GM19238 (cell line): ENCODE results near the gene HPS4.

Experiments
- DNase-seq: peaks from one replicate; pipeline ENCODE4 v3.0.0; 2011; ENCODE audit warnings: low spot score; ENCODE audit not compliant: insufficient read length

The HPS4 gene

DNA sequence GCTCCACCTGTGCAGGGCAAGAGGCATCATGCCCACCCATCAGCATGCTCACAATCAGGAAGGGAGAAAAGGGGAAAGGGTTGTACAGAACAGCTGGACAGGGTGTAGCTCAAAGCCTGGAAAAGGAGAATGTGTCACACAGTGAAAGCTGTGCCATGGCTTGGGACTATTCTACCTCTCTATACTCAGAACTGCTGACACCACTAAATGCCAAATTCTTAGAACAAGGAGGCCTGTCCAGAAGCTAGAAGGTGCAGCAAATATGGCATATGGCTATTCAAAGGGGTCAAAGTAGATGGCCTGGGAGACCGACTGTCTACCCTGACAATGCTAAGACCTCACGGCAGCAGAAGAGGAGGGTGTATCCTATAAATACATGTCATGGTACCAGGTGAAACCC lies 12.8 kb downstream of the HPS4 start:
- no peak for DNase-seq

- no peak for DNase-seq
Observed at GRCh38 chr22:26466196-26466595, 17.4 kb downstream of the HPS4 start.

DNA sequence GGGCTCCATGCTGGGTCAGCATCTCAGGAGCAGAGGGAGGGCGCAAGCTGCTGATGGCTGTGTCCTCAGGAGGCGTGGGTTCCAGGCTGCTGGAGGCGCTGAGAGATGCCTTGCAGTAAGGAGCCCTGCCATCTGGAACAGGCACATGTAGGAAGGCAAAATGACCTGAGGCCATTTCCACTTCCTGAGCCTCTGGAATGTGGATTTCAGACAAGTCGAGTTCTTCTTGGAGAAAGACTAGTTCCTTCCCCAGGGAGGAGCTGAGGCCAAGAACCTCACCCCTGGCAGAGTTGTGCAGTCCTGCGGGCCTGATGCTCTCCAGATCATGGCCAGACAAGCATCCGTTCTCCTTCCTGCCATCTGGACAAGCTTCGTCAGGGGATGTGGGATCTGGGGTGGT lies 19.3 kb downstream of the HPS4 start:
- no peak for DNase-seq

GRCh38 chr22:26463688-26464087 lies 19.9 kb downstream of the HPS4 start:
- DNase-seq, result no peak

- no peak for DNase-seq
Observed at GRCh38 chr22:26463101-26463661, 20.4 kb downstream of the HPS4 start.

GRCh38 chr22:26462641-26463040 lies 20.9 kb downstream of the HPS4 start:
- no peak for DNase-seq

- no peak for DNase-seq
Observed at GRCh38 chr22:26462051-26462450, 21.5 kb downstream of the HPS4 start.

DNA sequence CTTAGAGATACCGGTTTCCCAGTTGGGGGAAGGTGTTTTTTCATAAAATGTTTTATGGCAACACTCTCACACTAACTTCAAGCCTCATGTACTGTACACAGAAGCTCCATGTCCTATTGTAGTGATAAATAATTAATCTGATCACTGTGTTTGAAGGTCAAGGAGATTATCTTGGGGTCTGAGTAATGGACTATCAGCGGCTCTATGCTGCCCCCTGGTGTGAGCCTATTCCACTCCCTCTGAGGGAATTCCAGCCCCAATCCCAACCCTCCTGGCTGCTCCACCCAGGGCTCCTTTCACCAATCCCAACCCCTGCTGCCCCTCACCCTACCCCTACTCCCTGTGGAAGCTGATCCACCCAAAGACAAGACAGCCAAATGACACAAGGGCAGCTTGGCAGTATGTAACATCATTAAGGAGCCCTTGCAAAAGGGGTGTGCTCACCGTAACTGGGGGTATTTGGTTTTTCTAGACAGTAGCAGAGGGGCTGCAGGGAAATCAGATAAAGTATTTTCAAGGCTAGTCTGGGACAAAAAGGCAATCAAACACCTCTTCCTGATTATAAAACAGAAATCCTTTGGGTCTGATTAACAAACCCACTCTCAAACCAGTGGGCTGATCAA lies 22.3 kb downstream of the HPS4 start:
- peak; percentile 37 for DNase-seq

DNA sequence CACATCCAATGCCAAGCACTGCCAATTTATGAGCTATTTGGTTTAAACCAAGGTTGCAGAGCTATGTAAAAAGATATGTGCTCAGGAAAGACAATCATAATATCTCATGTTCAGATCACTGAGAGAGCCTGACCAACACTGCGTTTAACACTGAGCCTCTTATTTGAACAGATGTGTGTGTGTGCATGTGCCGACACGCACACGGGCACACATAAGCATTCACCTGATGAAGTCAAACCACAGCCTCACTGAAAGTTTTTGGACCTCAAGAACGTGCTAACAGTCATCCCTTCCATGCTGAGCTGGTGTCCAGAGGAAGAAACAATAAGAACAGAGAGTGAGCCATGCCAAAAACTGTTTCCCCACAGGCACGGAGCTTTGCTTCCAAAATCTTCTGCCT lies 23.4 kb downstream of the HPS4 start:
- no peak for DNase-seq

DNA sequence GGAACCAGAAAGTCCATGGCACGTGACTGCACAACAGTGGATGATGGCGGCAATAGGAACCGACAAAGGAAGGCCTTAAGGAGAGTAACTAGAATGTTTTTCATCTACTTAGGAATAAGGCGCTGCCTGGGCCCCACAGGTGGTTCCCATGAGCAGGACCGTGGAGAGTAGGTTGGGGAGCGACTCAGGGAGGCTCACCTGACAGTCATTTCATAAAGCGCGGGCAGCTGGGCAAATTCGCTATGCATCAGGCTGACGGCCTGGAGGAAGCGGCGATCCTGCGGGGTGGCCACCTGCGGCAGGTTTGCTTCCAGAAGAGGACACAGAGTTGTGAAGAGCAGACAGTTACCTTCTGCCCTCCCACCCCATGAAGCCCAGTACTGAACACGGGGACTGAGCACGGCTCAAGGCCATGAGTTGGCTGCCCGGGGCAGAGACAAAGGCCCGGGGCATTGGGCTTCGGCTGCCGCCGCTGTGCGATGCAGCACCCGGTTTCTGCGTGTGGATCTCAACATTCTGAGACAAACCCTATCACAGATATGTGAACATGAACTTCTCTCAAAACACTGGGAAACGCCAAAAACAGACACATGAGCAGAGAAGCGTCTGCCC lies 25.8 kb downstream of the HPS4 start:
- DNase-seq, result no peak

- DNase-seq, result no peak
Observed at GRCh38 chr22:26453812-26454500, 29.6 kb downstream of the HPS4 start.

DNA sequence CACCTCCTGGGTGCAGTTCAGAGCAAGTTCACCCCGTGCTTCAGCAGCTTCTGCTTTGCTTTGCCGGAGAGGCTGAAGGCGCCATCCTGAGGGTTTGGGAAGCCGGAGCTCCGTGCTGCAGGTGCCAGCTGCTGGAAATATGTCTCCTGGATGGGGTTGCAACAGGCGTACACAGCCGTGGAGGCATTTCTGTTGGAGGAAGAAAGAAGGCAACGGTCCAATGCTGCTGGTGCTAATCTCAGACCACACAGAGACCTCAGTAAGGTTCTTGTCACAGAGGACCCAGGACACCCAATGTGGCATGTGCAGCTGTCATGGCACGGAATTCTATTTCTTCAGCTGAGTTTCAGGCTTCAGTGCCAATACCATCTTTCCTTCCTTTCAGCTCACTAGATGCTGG lies 30.4 kb downstream of the HPS4 start:
- DNase-seq, result no peak

GRCh38 chr22:26452236-26453016 lies 31.2 kb downstream of the HPS4 start:
- DNase-seq, result no peak

DNA sequence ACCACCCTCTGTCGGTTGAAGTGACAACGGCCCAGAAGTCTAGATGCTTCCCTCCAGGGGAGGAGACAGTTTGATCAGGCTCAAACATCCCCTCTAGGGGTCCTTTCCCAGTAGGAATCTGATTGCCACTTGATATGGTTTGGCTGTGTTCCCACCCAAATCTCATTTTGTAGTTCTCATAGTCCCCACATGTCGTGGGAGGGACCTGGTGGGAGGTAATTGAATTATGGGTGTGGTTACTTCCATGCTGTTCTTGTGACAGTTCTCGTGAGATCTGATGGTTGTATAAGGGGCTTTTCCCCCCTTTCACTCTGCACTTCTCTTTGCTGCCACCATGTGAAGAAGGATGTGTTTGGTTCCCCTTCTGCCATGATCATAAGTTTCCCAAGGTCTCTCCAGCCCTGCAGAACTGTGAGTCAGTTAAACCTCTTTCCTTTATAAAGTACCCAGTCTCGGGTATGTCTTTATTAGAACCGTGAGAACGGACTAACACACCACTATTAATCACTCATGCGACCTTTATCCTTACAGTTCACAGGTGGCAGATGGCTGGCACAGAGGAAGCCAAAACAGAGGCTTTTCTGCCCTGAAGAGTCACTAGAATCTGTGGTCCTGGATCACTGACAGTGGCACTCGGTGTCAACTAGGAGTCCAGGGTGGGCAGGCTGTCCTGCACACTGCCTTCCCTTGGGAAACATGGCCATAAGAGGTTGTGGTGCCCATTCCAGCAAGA lies 33.0 kb downstream of the HPS4 start:
- DNase-seq, result no peak

GRCh38 chr22:26448941-26449340 lies 34.6 kb downstream of the HPS4 start:
- no peak for DNase-seq

- DNase-seq, result no peak
Observed at GRCh38 chr22:26448334-26448733, 35.2 kb downstream of the HPS4 start.

GRCh38 chr22:26447584-26448329 lies 35.8 kb downstream of the HPS4 start:
- DNase-seq, result no peak

- no peak for DNase-seq
Observed at GRCh38 chr22:26446808-26447515, 36.6 kb downstream of the HPS4 start.

GRCh38 chr22:26445577-26446275 lies 37.9 kb downstream of the HPS4 start:
- no peak for DNase-seq
